GM12875 (cell line): ENCODE measurements around the gene HEXIM1.

Source experiments
- H3K4me3 ChIP-seq: one replicate; pipeline ENCODE4 v1.5.1; 2011; ENCODE audit warnings: low read depth, low read length, control low read depth
- CTCF ChIP-seq: IDR thresholded peaks from 2 replicates; pipeline ENCODE4 v1.5.1; 2011; ENCODE audit warnings: low read depth, mild to moderate bottlenecking, control low read depth, inconsistent platforms, low read length, moderate library complexity, borderline replicate concordance; ENCODE audit not compliant: insufficient read depth

HEXIM1 gene

DNA sequence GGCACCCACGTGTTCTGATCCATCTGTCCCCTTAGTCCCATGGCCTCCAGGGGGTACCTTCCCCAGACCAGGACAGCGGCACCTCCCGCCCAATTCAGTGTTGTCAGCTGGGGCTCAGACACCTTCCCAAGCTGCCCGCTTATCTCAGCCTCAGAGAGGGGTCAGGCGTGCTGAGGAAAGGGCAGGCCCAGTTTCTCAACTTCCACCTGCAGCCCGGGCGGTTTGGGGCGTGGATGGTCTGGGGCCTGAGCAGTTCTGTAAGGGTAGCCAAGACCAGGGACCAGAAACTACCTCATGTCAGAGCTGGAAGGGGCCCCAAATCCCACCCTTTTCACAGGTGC, 21.1 kb upstream of the HEXIM1 start:
- TF ChIP-seq CTCF: no peak
- H3K4me3 ChIP-seq: no peak overlapping the region

GRCh38 chr17:45127548-45128300, 20.6 kb upstream of the HEXIM1 start:
- TF ChIP-seq CTCF: no peak
- H3K4me3 ChIP-seq: no peak overlapping the region

DNA sequence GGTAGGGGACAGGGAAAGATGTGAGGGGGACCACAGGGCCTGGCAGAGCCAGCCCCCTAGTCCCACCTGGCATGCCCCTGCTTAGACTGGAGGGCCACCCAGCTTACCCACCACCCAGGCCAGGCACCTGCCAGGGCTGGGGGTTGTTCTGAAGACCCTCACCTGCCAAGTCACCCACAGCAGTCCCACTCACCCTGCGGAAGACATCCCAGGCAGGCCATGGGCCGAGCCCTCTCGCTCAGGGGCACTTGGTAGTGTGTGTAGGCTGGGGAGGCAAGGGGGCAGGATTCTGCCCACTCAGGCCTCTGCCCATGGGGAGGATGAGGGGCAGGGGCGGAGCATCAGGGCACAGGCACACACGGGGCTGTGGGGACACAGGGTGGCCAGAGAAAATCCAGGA, 19.9 kb upstream of the HEXIM1 start:
- no peak for TF ChIP-seq CTCF

DNA sequence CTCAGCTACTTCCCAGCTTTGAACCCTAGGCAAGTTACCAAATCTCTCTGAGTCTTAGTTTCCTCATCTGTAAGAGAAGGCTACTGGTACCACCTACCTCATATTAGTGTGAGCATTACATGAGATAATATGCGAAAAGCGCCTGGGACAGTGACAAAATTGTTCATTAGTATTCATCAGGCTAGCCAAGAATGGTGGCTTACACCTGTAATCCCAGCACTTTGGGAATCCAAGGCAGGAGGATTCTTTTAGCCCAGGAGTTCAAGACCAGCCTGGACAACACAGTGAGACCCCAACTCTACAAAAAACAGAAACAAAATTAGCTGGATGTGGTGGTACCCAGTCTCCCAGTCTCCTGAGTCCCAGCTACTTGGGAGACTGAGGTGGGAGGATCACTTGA, 19.3 kb upstream of the HEXIM1 start:
- no peak overlapping the region for H3K4me3 ChIP-seq
- TF ChIP-seq CTCF: no peak

More for the DNA sequence above, 19.9 kb upstream of the HEXIM1 start:
- no peak overlapping the region for H3K4me3 ChIP-seq

DNA sequence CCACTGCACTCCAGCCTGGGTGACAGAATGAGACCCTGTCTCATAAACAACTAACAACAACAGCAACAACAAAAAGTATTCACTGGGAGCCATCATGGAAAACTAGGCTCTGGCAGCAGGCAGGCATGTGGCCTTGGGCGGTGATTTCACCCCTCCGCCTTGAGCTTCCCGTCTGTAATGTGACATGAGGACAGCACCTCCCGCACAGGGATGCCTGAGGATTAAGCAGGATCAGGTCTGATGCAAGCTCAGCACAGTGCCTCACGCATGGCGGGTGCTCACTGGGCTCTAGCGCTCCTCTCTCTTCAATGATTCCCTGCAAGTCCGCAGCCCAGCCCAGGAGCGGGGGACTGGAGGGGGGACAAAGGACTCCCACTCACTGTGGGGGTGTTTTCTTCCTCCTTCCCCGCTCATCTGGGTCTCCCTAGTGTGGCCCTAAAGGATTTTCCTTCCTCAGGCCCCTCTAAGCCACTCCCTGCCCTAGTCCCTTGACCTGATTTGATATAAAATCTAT, 18.8 kb upstream of the HEXIM1 start:
- no peak for TF ChIP-seq CTCF
- no peak overlapping the region for H3K4me3 ChIP-seq

GRCh38 chr17:45129940-45130680, 18.2 kb upstream of the HEXIM1 start:
- no peak for TF ChIP-seq CTCF

More at GRCh38 chr17:45129940-45130680, 18.2 kb upstream of the HEXIM1 start:
- H3K4me3 ChIP-seq: no peak overlapping the region
